ENCODE data around the gene ADAMTS1. TPM values are rescaled to one million over a fixed set of nuclear protein-coding genes. Genes with fewer than 3 reads are reported as not detected.

Gene ADAMTS1
- total and polyA plus RNA-seq, 12 donors = 9.3 to 111 (median 41.9) TPM

- TF ChIP-seq CTCF (IDR thresholded peaks at IDR 0.05) = peak in 1 of 6 experiments; percentile 32
- peak in 1 of 2 donors; percentile 3 for TF ChIP-seq POLR2A (IDR thresholded peaks at IDR 0.05)
- Histone ChIP-seq H3K27ac (peak overlapping the region in 4 of 5 donors; percentile 35 to 94 (median 80)), H3K4me1 (replicated peaks in 1 of 2) (peaks cover 4 to 22% of the 10 kb centered on the region in 2 donors), H3K4me3 (peak overlapping the region in 2 of 4 donors; percentile 19 to 54), H3K9me3 (replicated peaks in 1 of 3) (no peaks in the 10 kb centered on the region), H3K27me3 (peaks cover 15% of the 10 kb centered on the region), H3K36me3 (replicated peaks in 1 of 2) (peaks cover 0 to 20% of the 10 kb centered on the region in 2 donors)
- peak; percentile 88 to 96 (median 91) for DNase-seq
- intact Hi-C loops (cut with DNase I) = loop anchor here in 1 of 2 donors (10.0 kb wide), 1 partner anchor 78 kb away; no protein-coding TSS in a partner anchor
- WGBS, 4 donors = 2 to 5% (median 3%) methylated on average over 32 to 35 of the region's 35 CpGs
These were observed 2.0 kb downstream of the ADAMTS1 start for GRCh38 chr21:26842974-26843932.

GRCh38 chr21:26842300-26842699, 2.9 kb downstream of the ADAMTS1 start:
- Histone ChIP-seq H3K9me3 (replicated peaks in 1 of 3) (no peaks in the 10 kb centered on the region), H3K4me1 (replicated peaks in 1 of 2) (peaks cover 4 to 22% of the 10 kb centered on the region in 2 donors), H3K27ac (peak overlapping the region in 2 of 5 donors; percentile 89 to 94), H3K36me3 (replicated peaks in 1 of 2) (peaks cover 0 to 20% of the 10 kb centered on the region in 2 donors), H3K27me3 (peaks cover 15% of the 10 kb centered on the region), H3K4me3 (peak overlapping the region in 2 of 4 donors; percentile 8 to 54)
- peak in 1 of 7 donors; percentile 27 for DNase-seq
- WGBS, 4 donors = 66 to 71% (median 67%) methylated on average over 10 to 11 of the region's 11 CpGs
- intact Hi-C loops (cut with DNase I) = loop anchor here in 1 of 2 donors (10.0 kb wide), 1 partner anchor 77 kb away; no protein-coding TSS in a partner anchor
- TF ChIP-seq CTCF (IDR thresholded peaks at IDR 0.05) (no peak), POLR2A (IDR thresholded peaks at IDR 0.05) (no peak)

- peaks cover 0 to 20% of the 10 kb centered on the region in 2 donors for H3K36me3 ChIP-seq (replicated peaks in 1 of 2)
- no peaks in the 10 kb centered on the region for H3K9me3 ChIP-seq (replicated peaks in 1 of 3)
- intact Hi-C loops (cut with DNase I) = loop anchor here in 1 of 2 donors (10.0 kb wide), 1 partner anchor 76 kb away; no protein-coding TSS in a partner anchor
- peaks cover 11% of the 10 kb centered on the region for H3K27me3 ChIP-seq
- H3K27ac ChIP-seq = no peak overlapping the region
- H3K4me1 ChIP-seq (replicated peaks in 1 of 2) = peaks cover under 1 to 22% of the 10 kb centered on the region in 2 donors
- DNase-seq = peak in 4 of 7 donors; percentile 17 to 70 (median 34)
- whole genome bisulfite sequencing, 4 donors = 75 to 83% (median 80%) methylated on average over 7 of the region's 7 CpGs
- TF ChIP-seq CTCF (IDR thresholded peaks at IDR 0.05) (no peak), POLR2A (IDR thresholded peaks at IDR 0.05) (no peak)
- H3K4me3 ChIP-seq = peak overlapping the region in 1 of 4 donors; percentile 19
These were observed 4.3 kb downstream of the ADAMTS1 start for GRCh38 chr21:26840912-26841311.

GRCh38 chr21:26840201-26840600, 5.0 kb downstream of the ADAMTS1 start:
- no peak overlapping the region for H3K27ac ChIP-seq
- H3K4me3 ChIP-seq = peak overlapping the region in 1 of 4 donors; percentile 17
- peaks cover 0 to 20% of the 10 kb centered on the region in 2 donors for H3K36me3 ChIP-seq (replicated peaks in 1 of 2)
- peaks cover 11% of the 10 kb centered on the region for H3K27me3 ChIP-seq
- H3K9me3 ChIP-seq (replicated peaks in 1 of 3) = no peaks in the 10 kb centered on the region
- intact Hi-C loops (cut with DNase I) = loop anchor here in 1 of 2 donors (10.0 kb wide), 1 partner anchor 75 kb away; no protein-coding TSS in a partner anchor
- H3K4me1 ChIP-seq (replicated peaks in 1 of 2) = peaks cover 0 to 19% of the 10 kb centered on the region in 2 donors
- no peak for DNase-seq
- 85 to 90% (median 85%) methylated on average over 10 of the region's 10 CpGs for WGBS, 4 donors
- TF ChIP-seq POLR2A (IDR thresholded peaks at IDR 0.05) = no peak
- no peak for TF ChIP-seq CTCF (IDR thresholded peaks at IDR 0.05)
